Activated CD8-positive, alpha-beta memory T cell treated with anti-CD3 and anti-CD28 coated beads, Interleukin-2, amount 10 ng/mL, durations not matched to agents 7 days and 5 days (primary cell): Measurements from ENCODE around the gene ZNF202. TPM values are rescaled to one million over a fixed set of nuclear protein-coding genes. Genes with fewer than 3 reads are reported as not detected.
"Not testable (repeated sequence)": the region's sequence is repeated elsewhere in the genome, so short reads cannot be mapped to it uniquely, and the experiment has no call there.

Source experiments
- ATAC-seq: fragments of 150-1000 bp; cut with Tn5 transposase; one replicate; pipeline ENCODE4 v1.10.0; 2021; ENCODE audit warnings: moderate library complexity
- CTCF ChIA-PET: fragments of 350-600 bp; sonication (Branson Sonifier 250); formaldehyde crosslinking; loops from one replicate; lab custom pipeline; 2021; ENCODE audit warnings: antibody characterized with exemption; lab: Charles Lee
- DNase-seq: peaks from one replicate; pipeline ENCODE4 v3.0.0-alpha.2; 2020
- H3K27ac Mint-ChIP-seq: one replicate; pipeline ENCODE4 v1.8.0; 2021; ENCODE audit warnings: mild to moderate bottlenecking, mixed read lengths
- H3K27me3 Mint-ChIP-seq: one replicate; pipeline ENCODE4 v1.8.0; 2021; ENCODE audit warnings: mixed read lengths
- H3K36me3 Mint-ChIP-seq: one replicate; pipeline ENCODE4 v1.8.0; 2021; ENCODE audit warnings: mild to moderate bottlenecking, mixed read lengths
- H3K4me1 Mint-ChIP-seq: one replicate; pipeline ENCODE4 v1.8.0; 2021; ENCODE audit warnings: mixed read lengths
- H3K4me3 Mint-ChIP-seq: one replicate; pipeline ENCODE4 v1.8.0; 2021; ENCODE audit warnings: mild to moderate bottlenecking, moderate library complexity, mixed read lengths
- H3K9me3 Mint-ChIP-seq: one replicate; pipeline ENCODE4 v1.8.0; 2022; ENCODE audit warnings: low read depth, mixed read lengths
- total RNA-seq, 2 experiments: library from RNA; stranded (reverse); gene quantifications; one replicate each; pipeline ENCODE4 v1.2.3, GENCODE V29; 2021

Gene ZNF202
- total RNA-seq, 2 experiments from 2014 or later = 12.3 to 21.1 TPM

GRCh38 chr11:123725995-123726655, 15.3 kb downstream of the ZNF202 start:
- Mint-ChIP-seq H3K4me3 (no peak overlapping the region), H3K9me3 (peaks cover 12% of the 10 kb centered on the region), H3K4me1 (no peaks in the 10 kb centered on the region), H3K27me3 (no peaks in the 10 kb centered on the region), H3K36me3 (peaks cover 45% of the 10 kb centered on the region), H3K27ac (no peak overlapping the region)
- no peak for ATAC-seq
- DNase-seq = no peak
- CTCF ChIA-PET = interaction anchor here (1.1 kb wide), 1 partner anchor 150 kb away, joined by 3 read pairs; no protein-coding TSS in a partner anchor

GRCh38 chr11:123719452-123719851, 22.0 kb downstream of the ZNF202 start:
- H3K9me3 Mint-ChIP-seq = peaks cover 1% of the 10 kb centered on the region
- CTCF ChIA-PET = interaction anchor here (1.6 to 2.6 kb wide), 2 partner anchors 8 to 10 kb away, joined by 5 to 11 read pairs; no protein-coding TSS in a partner anchor
- DNase-seq (no peak), ATAC-seq (no peak)
- H3K36me3 Mint-ChIP-seq = peaks cover 5% of the 10 kb centered on the region
- H3K4me3 Mint-ChIP-seq = no peak overlapping the region
- no peak overlapping the region for H3K27ac Mint-ChIP-seq
- no peaks in the 10 kb centered on the region for H3K4me1 Mint-ChIP-seq
- peaks cover 28% of the 10 kb centered on the region for H3K27me3 Mint-ChIP-seq

GRCh38 chr11:123718469-123718868, 23.0 kb downstream of the ZNF202 start:
- Mint-ChIP-seq H3K27ac (no peak overlapping the region), H3K27me3 (peaks cover 34% of the 10 kb centered on the region), H3K9me3 (no peaks in the 10 kb centered on the region), H3K4me1 (no peaks in the 10 kb centered on the region), H3K4me3 (no peak overlapping the region), H3K36me3 (peaks cover 2% of the 10 kb centered on the region)
- no peak for DNase-seq
- no peak for ATAC-seq
- CTCF ChIA-PET = interaction anchor here (1.6 kb wide), 1 partner anchor 9 kb away, joined by 5 read pairs; no protein-coding TSS in a partner anchor

DNA sequence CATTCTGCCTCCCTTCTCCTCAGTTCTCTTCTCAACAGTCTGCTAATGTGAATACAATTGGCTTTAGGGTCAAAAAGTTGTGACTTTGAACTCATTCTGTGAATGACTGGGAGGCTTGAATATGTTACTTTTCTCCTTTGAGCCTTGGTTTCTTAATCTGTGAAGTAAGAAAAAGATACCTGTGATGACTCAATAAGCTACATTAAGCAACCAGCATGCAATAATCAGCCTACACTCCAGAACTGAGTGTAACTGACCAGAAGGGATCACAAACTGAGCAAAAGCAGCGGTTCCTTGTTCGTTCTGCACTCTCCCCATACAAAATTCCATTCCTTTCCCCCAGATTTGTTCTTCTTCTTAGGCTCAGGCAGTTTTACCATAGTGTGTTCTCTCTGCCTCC, 23.4 kb downstream of the ZNF202 start:
- Mint-ChIP-seq H3K4me3 (no peak overlapping the region), H3K27ac (no peak overlapping the region), H3K27me3 (peaks cover 34% of the 10 kb centered on the region), H3K4me1 (no peaks in the 10 kb centered on the region), H3K36me3 (peaks cover 2% of the 10 kb centered on the region), H3K9me3 (no peaks in the 10 kb centered on the region)
- no peak for DNase-seq
- CTCF ChIA-PET = interaction anchor here (0.9 kb wide), 1 partner anchor 11 kb away, joined by 5 read pairs; no protein-coding TSS in a partner anchor
- no peak for ATAC-seq

- H3K4me1 Mint-ChIP-seq, H3K36me3 Mint-ChIP-seq, ATAC-seq, H3K27ac Mint-ChIP-seq, H3K9me3 Mint-ChIP-seq, H3K4me3 Mint-ChIP-seq, DNase-seq: not testable (repeated sequence)
- H3K27me3 Mint-ChIP-seq = peaks cover 37% of the 10 kb centered on the region
- CTCF ChIA-PET = interaction anchor here (0.6 to 10.0 kb wide), 7 partner anchors 8 to 678 kb away, joined by 3 to 119 read pairs (median 3); no protein-coding TSS in a partner anchor
Measured at GRCh38 chr11:123712627-123713026, 28.8 kb downstream of the ZNF202 start.

GRCh38 chr11:123707606-123708205, 33.8 kb downstream of the ZNF202 start:
- ATAC-seq = peak; percentile 60
- H3K4me3 Mint-ChIP-seq = no peak overlapping the region
- H3K36me3 Mint-ChIP-seq = no peaks in the 10 kb centered on the region
- H3K9me3 Mint-ChIP-seq = no peaks in the 10 kb centered on the region
- H3K4me1 Mint-ChIP-seq = no peaks in the 10 kb centered on the region
- H3K27ac Mint-ChIP-seq = no peak overlapping the region
- CTCF ChIA-PET = interaction anchor here (0.6 to 10.0 kb wide), 20 partner anchors 9 to 133 kb away, joined by 3 to 119 read pairs (median 4); no protein-coding TSS in a partner anchor
- DNase-seq = peak; percentile 76
- peaks cover 18% of the 10 kb centered on the region for H3K27me3 Mint-ChIP-seq

GRCh38 chr11:123707206-123707605, 34.3 kb downstream of the ZNF202 start:
- H3K27me3 Mint-ChIP-seq = peaks cover 16% of the 10 kb centered on the region

GRCh38 chr11:123704341-123704740, 37.1 kb downstream of the ZNF202 start:
- Mint-ChIP-seq H3K27ac (no peak overlapping the region), H3K4me1 (no peaks in the 10 kb centered on the region), H3K36me3 (no peaks in the 10 kb centered on the region), H3K27me3 (peaks cover 18% of the 10 kb centered on the region), H3K4me3 (no peak overlapping the region), H3K9me3 (no peaks in the 10 kb centered on the region)
- DNase-seq (no peak), ATAC-seq (no peak)
- CTCF ChIA-PET = interaction anchor here (1.2 to 10.0 kb wide), 2 partner anchors 7 to 63 kb away, joined by 3 to 119 read pairs; no protein-coding TSS in a partner anchor

More at GRCh38 chr11:123707206-123707605, 34.3 kb downstream of the ZNF202 start:
- ATAC-seq = no peak
- CTCF ChIA-PET = interaction anchor here (0.8 to 10.0 kb wide), 18 partner anchors 9 to 133 kb away, joined by 3 to 119 read pairs (median 4); no protein-coding TSS in a partner anchor
- no peaks in the 10 kb centered on the region for H3K36me3 Mint-ChIP-seq
- no peak for DNase-seq
- no peaks in the 10 kb centered on the region for H3K4me1 Mint-ChIP-seq
- H3K9me3 Mint-ChIP-seq = no peaks in the 10 kb centered on the region
- no peak overlapping the region for H3K4me3 Mint-ChIP-seq
- no peak overlapping the region for H3K27ac Mint-ChIP-seq

DNA sequence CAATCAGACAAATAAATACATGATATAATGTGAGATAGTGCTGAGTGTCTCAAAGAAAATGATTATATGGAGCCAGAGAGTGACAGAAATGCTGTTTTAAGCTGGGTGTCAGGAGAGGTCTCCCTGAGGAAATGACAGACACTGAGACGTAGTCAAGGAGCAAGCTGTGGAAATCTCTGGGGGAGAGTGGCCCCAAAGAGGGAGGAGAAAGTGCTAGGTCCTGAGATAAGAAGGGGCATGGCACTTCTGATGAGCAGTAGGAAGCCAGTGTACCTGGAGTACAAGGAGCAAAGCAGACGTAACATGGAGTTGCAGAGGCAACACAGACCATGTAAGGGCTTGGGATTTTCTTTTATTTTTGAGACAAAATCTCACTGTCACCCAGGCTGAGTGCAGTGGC, 38.8 kb downstream of the ZNF202 start:
- ATAC-seq (no peak), DNase-seq (no peak)
- H3K36me3 Mint-ChIP-seq = no peaks in the 10 kb centered on the region
- no peak overlapping the region for H3K27ac Mint-ChIP-seq
- no peak overlapping the region for H3K4me3 Mint-ChIP-seq
- CTCF ChIA-PET = interaction anchor here (10.0 kb wide), 1 partner anchor 62 kb away, joined by 119 read pairs; no protein-coding TSS in a partner anchor
- peaks cover 28% of the 10 kb centered on the region for H3K27me3 Mint-ChIP-seq
- no peaks in the 10 kb centered on the region for H3K9me3 Mint-ChIP-seq
- no peaks in the 10 kb centered on the region for H3K4me1 Mint-ChIP-seq

- H3K36me3 Mint-ChIP-seq = no peaks in the 10 kb centered on the region
- no peak overlapping the region for H3K4me3 Mint-ChIP-seq
- CTCF ChIA-PET = no interaction called here
- peaks cover 27% of the 10 kb centered on the region for H3K27me3 Mint-ChIP-seq
- no peak overlapping the region for H3K27ac Mint-ChIP-seq
- no peaks in the 10 kb centered on the region for H3K9me3 Mint-ChIP-seq
- no peaks in the 10 kb centered on the region for H3K4me1 Mint-ChIP-seq
- no peak for DNase-seq
- no peak for ATAC-seq
Measured at GRCh38 chr11:123702139-123702538, 39.3 kb downstream of the ZNF202 start.

GRCh38 chr11:123700772-123701171, 40.7 kb downstream of the ZNF202 start:
- CTCF ChIA-PET = interaction anchor here (3.2 kb wide), 1 partner anchor 10 kb away, joined by 18 read pairs; no protein-coding TSS in a partner anchor
- Mint-ChIP-seq H3K36me3 (no peaks in the 10 kb centered on the region), H3K27ac (no peak overlapping the region), H3K4me1 (no peaks in the 10 kb centered on the region), H3K4me3 (no peak overlapping the region), H3K27me3 (peaks cover 31% of the 10 kb centered on the region), H3K9me3 (no peaks in the 10 kb centered on the region)
- ATAC-seq (no peak), DNase-seq (no peak)

DNA sequence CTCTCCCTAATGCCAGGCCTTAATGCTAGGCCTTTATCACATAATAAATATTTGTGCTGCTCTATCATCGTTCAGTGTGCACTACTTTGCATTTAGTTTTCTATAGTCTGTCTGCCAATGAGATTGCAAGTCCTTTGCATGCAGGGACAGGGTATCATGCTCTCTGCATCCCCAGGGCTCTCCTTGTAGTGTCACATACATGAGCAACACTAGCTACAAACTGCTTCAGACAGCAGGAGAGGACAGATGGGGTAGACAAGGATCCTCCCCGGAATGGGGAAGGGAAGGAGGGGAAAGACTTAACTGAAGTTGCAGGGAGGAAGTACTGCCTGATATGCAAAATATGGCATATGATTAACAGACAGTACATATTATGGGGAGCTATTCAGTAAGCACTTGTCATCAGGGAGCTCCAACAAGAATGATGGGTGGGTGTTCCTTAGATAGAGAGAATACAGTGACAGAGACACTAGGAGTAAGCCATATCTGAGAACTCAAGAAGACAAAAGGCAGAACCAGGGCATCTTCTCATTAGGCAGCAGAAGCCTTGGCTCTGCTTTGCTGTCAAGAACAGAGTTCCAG, 42.8 kb downstream of the ZNF202 start:
- H3K27ac Mint-ChIP-seq = no peak overlapping the region
- CTCF ChIA-PET = interaction anchor here (1.5 to 3.2 kb wide), 2 partner anchors 9 to 12 kb away, joined by 6 to 18 read pairs; no protein-coding TSS in a partner anchor

DNA sequence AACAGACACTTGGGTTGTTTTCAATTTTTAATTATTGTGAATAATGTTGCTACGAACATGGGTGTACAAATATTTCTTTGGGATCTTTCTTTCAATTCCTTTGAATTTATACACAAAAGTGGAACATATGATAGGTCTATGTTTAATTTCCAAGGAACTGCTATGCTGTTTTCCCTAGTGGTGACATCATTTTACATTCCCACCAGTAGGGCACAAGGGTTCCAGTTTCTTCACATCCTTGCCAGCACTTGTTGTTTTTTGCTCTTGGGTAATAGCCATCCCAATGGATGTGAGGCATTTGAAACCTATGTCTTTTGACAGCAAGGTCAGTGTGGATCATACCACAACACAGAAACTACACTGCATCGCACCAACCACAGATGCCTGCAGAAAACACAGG, 45.3 kb downstream of the ZNF202 start:
- no peak for ATAC-seq
- Mint-ChIP-seq H3K36me3 (no peaks in the 10 kb centered on the region), H3K4me3 (no peak overlapping the region), H3K4me1 (no peaks in the 10 kb centered on the region), H3K27ac (no peak overlapping the region), H3K9me3 (no peaks in the 10 kb centered on the region), H3K27me3 (peaks cover 45% of the 10 kb centered on the region)
- DNase-seq = no peak
- CTCF ChIA-PET = no interaction called here

More for the DNA sequence above, 42.8 kb downstream of the ZNF202 start:
- Mint-ChIP-seq H3K36me3 (no peaks in the 10 kb centered on the region), H3K4me1 (no peaks in the 10 kb centered on the region), H3K9me3 (no peaks in the 10 kb centered on the region), H3K4me3 (no peak overlapping the region), H3K27me3 (peaks cover 39% of the 10 kb centered on the region)
- DNase-seq (no peak), ATAC-seq (no peak)
